ENCODE results near the gene ACOT7. TPM values are rescaled to one million over a fixed set of nuclear protein-coding genes. Genes with fewer than 3 reads are reported as not detected.

The ACOT7 gene
- total and polyA plus RNA-seq, 2 of the 13 experiments (the other 11 are each of a cell fraction or from before 2014, with no cell fraction given) = 33.0 to 55.8 TPM

DNA sequence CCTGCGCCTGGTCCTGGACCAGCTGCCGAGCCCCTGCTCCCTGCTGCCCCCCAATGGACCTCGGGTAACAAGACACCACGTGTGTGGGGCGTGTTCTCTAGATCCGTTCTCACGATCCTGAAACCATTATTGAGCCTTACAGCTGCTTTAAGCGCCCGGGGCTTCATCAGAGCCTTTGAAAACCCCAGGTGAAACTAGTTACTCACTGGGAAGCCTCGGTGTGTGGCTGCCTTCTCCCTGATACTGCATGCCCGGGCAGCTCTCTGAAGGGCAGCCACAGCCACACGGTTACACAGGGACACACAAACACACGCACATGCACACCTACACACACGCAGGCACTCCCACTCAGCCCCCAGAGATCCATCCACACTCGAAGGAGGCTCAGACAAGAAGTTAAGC, 20.9 kb upstream of the ACOT7 start (continued):
- TF ChIP-seq, protein P1, sequence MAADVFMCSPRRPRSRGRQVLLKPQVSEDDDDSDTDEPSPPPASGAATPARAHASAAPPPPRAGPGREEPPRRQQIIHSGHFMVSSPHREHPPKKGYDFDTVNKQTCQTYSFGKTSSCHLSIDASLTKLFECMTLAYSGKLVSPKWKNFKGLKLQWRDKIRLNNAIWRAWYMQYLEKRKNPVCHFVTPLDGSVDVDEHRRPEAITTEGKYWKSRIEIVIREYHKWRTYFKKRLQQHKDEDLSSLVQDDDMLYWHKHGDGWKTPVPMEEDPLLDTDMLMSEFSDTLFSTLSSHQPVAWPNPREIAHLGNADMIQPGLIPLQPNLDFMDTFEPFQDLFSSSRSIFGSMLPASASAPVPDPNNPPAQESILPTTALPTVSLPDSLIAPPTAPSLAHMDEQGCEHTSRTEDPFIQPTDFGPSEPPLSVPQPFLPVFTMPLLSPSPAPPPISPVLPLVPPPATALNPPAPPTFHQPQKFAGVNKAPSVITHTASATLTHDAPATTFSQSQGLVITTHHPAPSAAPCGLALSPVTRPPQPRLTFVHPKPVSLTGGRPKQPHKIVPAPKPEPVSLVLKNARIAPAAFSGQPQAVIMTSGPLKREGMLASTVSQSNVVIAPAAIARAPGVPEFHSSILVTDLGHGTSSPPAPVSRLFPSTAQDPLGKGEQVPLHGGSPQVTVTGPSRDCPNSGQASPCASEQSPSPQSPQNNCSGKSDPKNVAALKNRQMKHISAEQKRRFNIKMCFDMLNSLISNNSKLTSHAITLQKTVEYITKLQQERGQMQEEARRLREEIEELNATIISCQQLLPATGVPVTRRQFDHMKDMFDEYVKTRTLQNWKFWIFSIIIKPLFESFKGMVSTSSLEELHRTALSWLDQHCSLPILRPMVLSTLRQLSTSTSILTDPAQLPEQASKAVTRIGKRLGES (CRISPR knock-in tag; IDR thresholded peaks at IDR 0.05; ENCODE audit: borderline replicate concordance) = peak; percentile 90; the same call in 1 of the 2 replicates
- TF ChIP-seq ZNF253 (CRISPR knock-in tag; IDR thresholded peaks at IDR 0.05; ENCODE audit: borderline replicate concordance) = 0 out of 2 replicates have a peak, but pooled peaks have one; percentile 3
- TF ChIP-seq MATR3 (CRISPR knock-in tag; IDR thresholded peaks at IDR 0.05) = no peak
- no peak for TF ChIP-seq FOSL1 (CRISPR knock-in tag; IDR thresholded peaks at IDR 0.05; ENCODE audit: borderline replicate concordance)
- TF ChIP-seq, protein P2, sequence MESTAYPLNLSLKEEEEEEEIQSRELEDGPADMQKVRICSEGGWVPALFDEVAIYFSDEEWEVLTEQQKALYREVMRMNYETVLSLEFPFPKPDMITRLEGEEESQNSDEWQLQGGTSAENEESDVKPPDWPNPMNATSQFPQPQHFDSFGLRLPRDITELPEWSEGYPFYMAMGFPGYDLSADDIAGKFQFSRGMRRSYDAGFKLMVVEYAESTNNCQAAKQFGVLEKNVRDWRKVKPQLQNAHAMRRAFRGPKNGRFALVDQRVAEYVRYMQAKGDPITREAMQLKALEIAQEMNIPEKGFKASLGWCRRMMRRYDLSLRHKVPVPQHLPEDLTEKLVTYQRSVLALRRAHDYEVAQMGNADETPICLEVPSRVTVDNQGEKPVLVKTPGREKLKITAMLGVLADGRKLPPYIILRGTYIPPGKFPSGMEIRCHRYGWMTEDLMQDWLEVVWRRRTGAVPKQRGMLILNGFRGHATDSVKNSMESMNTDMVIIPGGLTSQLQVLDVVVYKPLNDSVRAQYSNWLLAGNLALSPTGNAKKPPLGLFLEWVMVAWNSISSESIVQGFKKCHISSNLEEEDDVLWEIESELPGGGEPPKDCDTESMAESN (CRISPR knock-in tag; conservative IDR thresholded peaks at IDR 0.05) = 0 out of 2 replicates have a peak, but pooled peaks have one; percentile 25
- TF ChIP-seq, protein P3, sequence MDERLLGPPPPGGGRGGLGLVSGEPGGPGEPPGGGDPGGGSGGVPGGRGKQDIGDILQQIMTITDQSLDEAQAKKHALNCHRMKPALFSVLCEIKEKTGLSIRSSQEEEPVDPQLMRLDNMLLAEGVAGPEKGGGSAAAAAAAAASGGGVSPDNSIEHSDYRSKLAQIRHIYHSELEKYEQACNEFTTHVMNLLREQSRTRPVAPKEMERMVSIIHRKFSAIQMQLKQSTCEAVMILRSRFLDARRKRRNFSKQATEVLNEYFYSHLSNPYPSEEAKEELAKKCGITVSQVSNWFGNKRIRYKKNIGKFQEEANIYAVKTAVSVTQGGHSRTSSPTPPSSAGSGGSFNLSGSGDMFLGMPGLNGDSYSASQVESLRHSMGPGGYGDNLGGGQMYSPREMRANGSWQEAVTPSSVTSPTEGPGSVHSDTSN (CRISPR knock-in tag; IDR thresholded peaks at IDR 0.05) = no peak
- no peak for TF ChIP-seq ZBTB3 (CRISPR knock-in tag; IDR thresholded peaks at IDR 0.05; ENCODE audit: borderline replicate concordance, low read depth)
- 0 out of 2 replicates have a peak, but pooled peaks have one; percentile 31 for TF ChIP-seq ZNF274 (CRISPR knock-in tag; IDR thresholded peaks at IDR 0.05)
- TF ChIP-seq, protein P4, sequence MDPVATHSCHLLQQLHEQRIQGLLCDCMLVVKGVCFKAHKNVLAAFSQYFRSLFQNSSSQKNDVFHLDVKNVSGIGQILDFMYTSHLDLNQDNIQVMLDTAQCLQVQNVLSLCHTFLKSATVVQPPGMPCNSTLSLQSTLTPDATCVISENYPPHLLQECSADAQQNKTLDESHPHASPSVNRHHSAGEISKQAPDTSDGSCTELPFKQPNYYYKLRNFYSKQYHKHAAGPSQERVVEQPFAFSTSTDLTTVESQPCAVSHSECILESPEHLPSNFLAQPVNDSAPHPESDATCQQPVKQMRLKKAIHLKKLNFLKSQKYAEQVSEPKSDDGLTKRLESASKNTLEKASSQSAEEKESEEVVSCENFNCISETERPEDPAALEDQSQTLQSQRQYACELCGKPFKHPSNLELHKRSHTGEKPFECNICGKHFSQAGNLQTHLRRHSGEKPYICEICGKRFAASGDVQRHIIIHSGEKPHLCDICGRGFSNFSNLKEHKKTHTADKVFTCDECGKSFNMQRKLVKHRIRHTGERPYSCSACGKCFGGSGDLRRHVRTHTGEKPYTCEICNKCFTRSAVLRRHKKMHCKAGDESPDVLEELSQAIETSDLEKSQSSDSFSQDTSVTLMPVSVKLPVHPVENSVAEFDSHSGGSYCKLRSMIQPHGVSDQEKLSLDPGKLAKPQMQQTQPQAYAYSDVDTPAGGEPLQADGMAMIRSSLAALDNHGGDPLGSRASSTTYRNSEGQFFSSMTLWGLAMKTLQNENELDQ (CRISPR knock-in tag; IDR thresholded peaks at IDR 0.05; ENCODE audit: borderline replicate concordance) = no peak
- TF ChIP-seq, protein P5, sequence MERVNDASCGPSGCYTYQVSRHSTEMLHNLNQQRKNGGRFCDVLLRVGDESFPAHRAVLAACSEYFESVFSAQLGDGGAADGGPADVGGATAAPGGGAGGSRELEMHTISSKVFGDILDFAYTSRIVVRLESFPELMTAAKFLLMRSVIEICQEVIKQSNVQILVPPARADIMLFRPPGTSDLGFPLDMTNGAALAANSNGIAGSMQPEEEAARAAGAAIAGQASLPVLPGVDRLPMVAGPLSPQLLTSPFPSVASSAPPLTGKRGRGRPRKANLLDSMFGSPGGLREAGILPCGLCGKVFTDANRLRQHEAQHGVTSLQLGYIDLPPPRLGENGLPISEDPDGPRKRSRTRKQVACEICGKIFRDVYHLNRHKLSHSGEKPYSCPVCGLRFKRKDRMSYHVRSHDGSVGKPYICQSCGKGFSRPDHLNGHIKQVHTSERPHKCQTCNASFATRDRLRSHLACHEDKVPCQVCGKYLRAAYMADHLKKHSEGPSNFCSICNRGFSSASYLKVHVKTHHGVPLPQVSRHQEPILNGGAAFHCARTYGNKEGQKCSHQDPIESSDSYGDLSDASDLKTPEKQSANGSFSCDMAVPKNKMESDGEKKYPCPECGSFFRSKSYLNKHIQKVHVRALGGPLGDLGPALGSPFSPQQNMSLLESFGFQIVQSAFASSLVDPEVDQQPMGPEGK (CRISPR knock-in tag; IDR thresholded peaks at IDR 0.05) = 0 out of 2 replicates have a peak, but pooled peaks have one; percentile 35
- TF ChIP-seq, protein P6, sequence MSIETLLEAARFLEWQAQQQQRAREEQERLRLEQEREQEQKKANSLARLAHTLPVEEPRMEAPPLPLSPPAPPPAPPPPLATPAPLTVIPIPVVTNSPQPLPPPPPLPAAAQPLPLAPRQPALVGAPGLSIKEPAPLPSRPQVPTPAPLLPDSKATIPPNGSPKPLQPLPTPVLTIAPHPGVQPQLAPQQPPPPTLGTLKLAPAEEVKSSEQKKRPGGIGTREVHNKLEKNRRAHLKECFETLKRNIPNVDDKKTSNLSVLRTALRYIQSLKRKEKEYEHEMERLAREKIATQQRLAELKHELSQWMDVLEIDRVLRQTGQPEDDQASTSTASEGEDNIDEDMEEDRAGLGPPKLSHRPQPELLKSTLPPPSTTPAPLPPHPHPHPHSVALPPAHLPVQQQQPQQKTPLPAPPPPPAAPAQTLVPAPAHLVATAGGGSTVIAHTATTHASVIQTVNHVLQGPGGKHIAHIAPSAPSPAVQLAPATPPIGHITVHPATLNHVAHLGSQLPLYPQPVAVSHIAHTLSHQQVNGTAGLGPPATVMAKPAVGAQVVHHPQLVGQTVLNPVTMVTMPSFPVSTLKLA (IDR thresholded peaks at IDR 0.05) = peak; percentile 56
- no peak for TF ChIP-seq RORA (CRISPR knock-in tag; IDR thresholded peaks at IDR 0.05)
- no peak for TF ChIP-seq SETDB1 (CRISPR knock-in tag; IDR thresholded peaks at IDR 0.05; ENCODE audit: borderline replicate concordance)
- no peak for TF ChIP-seq ZNF563 (CRISPR knock-in tag; IDR thresholded peaks at IDR 0.05)
- no peak for TF ChIP-seq NCOR1 (IDR thresholded peaks at IDR 0.05; ENCODE audit: borderline replicate concordance, low read length)
- 0 out of 2 replicates have a peak, but pooled peaks have one; percentile 31 for TF ChIP-seq ZNF232 (CRISPR knock-in tag; IDR thresholded peaks at IDR 0.05; ENCODE audit: borderline replicate concordance)
- peak; percentile 87; the same call in 1 of the 2 replicates for TF ChIP-seq TP53 (CRISPR knock-in tag; conservative IDR thresholded peaks at IDR 0.05)

Data from HepG2 (cell line).